Astrocyte (in vitro differentiated cells and primary cell): Measurements from ENCODE around the gene KDM5B. TPM values are rescaled to one million over a fixed set of nuclear protein-coding genes. Genes with fewer than 3 reads are reported as not detected.

Experiments used
- DNase-seq: peaks from one replicate; pipeline ENCODE4 v3.0.0-alpha.2; 2010; ENCODE audit warnings: low read depth
- FAIRE-seq: peaks from 2 replicates; lab custom pipeline; 2011; peaks lifted over from hg19 to GRCh38; lab: Jason Lieb, UNC
- H2AFZ ChIP-seq: 2 replicates; pipeline ENCODE4 v1.6.0; 2012; ENCODE audit warnings: low read depth, low read length, inconsistent platforms
- H3K27ac ChIP-seq: 2 replicates; pipeline ENCODE4 v1.5.1; 2011; ENCODE audit warnings: low read depth, low read length, inconsistent platforms
- H3K27me3 ChIP-seq: 2 replicates; pipeline ENCODE4 v1.6.0; 2011; ENCODE audit warnings: low read length, inconsistent platforms; ENCODE audit not compliant: insufficient read depth
- H3K36me3 ChIP-seq: 2 replicates; pipeline ENCODE4 v1.5.1; 2011; ENCODE audit warnings: low read length, inconsistent platforms; ENCODE audit not compliant: insufficient read depth
- H3K4me1 ChIP-seq: 2 replicates; pipeline ENCODE4 v1.5.1; 2011; ENCODE audit warnings: low read length, inconsistent platforms; ENCODE audit not compliant: insufficient read depth
- H3K4me2 ChIP-seq: 2 replicates; pipeline ENCODE4 v1.6.0; 2012; ENCODE audit warnings: low read length, inconsistent platforms
- H3K4me3 ChIP-seq: 2 replicates; pipeline ENCODE4 v1.5.1; 2011; ENCODE audit warnings: low read depth, mild to moderate bottlenecking, low read length, inconsistent platforms; ENCODE audit not compliant: insufficient read depth
- H3K79me2 ChIP-seq: 2 replicates; pipeline ENCODE4 v1.6.0; 2012; ENCODE audit warnings: mild to moderate bottlenecking, low read length, inconsistent platforms; ENCODE audit not compliant: insufficient read depth
- H3K9ac ChIP-seq: 2 replicates; pipeline ENCODE4 v1.6.0; 2012; ENCODE audit warnings: mild to moderate bottlenecking, low read length, inconsistent platforms
- H3K9me3 ChIP-seq: 2 replicates; pipeline ENCODE4 v1.5.1; 2012; ENCODE audit warnings: low read depth, mild to moderate bottlenecking, low read length, inconsistent platforms; ENCODE audit not compliant: insufficient read depth
- H4K20me1 ChIP-seq: 2 replicates; pipeline ENCODE4 v1.6.0; 2012; ENCODE audit warnings: low read length, inconsistent platforms; ENCODE audit not compliant: insufficient read depth
- H3K27ac Mint-ChIP-seq: one replicate; pipeline ENCODE4 v1.8.0; 2021; ENCODE audit warnings: mild to moderate bottlenecking, mixed read lengths; ENCODE audit not compliant: unreplicated experiment
- H3K27me3 Mint-ChIP-seq: one replicate; pipeline ENCODE4 v1.8.0; 2021; ENCODE audit warnings: low read depth, mixed read lengths; ENCODE audit not compliant: unreplicated experiment
- H3K36me3 Mint-ChIP-seq: one replicate; pipeline ENCODE4 v1.8.0; 2021; ENCODE audit warnings: low read depth, mixed read lengths; ENCODE audit not compliant: unreplicated experiment
- H3K4me1 Mint-ChIP-seq: one replicate; pipeline ENCODE4 v1.8.0; 2021; ENCODE audit warnings: low read depth, mixed read lengths; ENCODE audit not compliant: unreplicated experiment
- H3K4me3 Mint-ChIP-seq: one replicate; pipeline ENCODE4 v1.8.0; 2021; ENCODE audit warnings: mild to moderate bottlenecking, moderate library complexity, mixed read lengths; ENCODE audit not compliant: unreplicated experiment
- H3K9me3 Mint-ChIP-seq: one replicate; pipeline ENCODE4 v1.8.0; 2021; ENCODE audit warnings: mild to moderate bottlenecking, mixed read lengths; ENCODE audit not compliant: unreplicated experiment
- EZH2 ChIP-seq: IDR thresholded peaks from 2 replicates; pipeline ENCODE4 v1.6.1; 2012; ENCODE audit warnings: mild to moderate bottlenecking, low read length, inconsistent platforms; ENCODE audit not compliant: insufficient read depth
- total RNA-seq: library from RNA; stranded (reverse); gene quantifications from 2 replicates; pipeline ENCODE4 v1.2.1, GENCODE V29; 2021
- TF ChIP-seq, protein P1 (sequence below): IDR thresholded peaks from 2 replicates; pipeline ENCODE4 v1.5.1; 2011; ENCODE audit warnings: low read depth, mild to moderate bottlenecking, inconsistent platforms, low read length, moderate library complexity; ENCODE audit not compliant: insufficient read depth

KDM5B gene
- total RNA-seq, 1 donor from 2014 or later: 182 TPM

DNA sequence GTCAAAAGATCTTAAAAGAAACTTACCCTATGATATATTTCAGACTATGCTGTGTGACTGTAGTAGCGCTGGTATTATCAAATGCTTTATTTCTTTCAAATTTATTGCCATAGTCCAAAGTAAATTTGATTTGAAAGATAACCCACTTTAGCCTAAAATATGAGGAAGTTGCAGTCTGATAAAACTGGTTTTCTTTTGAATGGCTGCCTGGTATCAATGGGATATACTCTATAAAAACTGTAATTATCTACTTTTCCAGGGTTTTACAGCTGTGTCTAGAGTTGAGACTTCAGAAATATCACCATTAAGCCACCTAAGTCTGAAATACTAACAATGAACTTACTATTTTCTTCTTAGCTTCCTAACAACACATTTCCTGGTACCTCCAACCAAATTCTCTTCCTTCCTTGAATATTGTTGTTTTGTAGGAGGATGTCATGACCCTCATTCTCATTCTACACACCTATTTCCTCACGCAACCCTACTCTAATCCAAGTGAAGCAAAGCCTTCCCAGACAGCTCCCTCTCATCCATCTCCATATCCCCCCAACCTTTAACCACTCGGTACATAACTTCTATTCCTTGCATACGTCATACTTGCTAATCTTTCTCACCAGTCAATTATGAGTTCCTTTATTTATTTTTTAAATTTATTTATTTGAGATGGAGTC is 17.0 kb downstream of the KDM5B start:
- Histone ChIP-seq H2AFZ (no peak overlapping the region), H3K9ac (no peak overlapping the region), H3K4me1 (no peaks in the 10 kb centered on the region), H3K4me3 (no peak overlapping the region), H3K4me2 (no peak overlapping the region), H3K27me3 (no peaks in the 10 kb centered on the region), H3K27ac (no peak overlapping the region), H4K20me1 (peaks cover 100% of the 10 kb centered on the region), H3K79me2 (peaks cover 100% of the 10 kb centered on the region), H3K9me3 (no peaks in the 10 kb centered on the region), H3K36me3 (no peaks in the 10 kb centered on the region)
- H3K4me3 Mint-ChIP-seq: no peak overlapping the region
- no peaks in the 10 kb centered on the region for H3K9me3 Mint-ChIP-seq
- peaks cover 2% of the 10 kb centered on the region for H3K36me3 Mint-ChIP-seq
- TF ChIP-seq EZH2: no peak
- TF ChIP-seq, protein P1, sequence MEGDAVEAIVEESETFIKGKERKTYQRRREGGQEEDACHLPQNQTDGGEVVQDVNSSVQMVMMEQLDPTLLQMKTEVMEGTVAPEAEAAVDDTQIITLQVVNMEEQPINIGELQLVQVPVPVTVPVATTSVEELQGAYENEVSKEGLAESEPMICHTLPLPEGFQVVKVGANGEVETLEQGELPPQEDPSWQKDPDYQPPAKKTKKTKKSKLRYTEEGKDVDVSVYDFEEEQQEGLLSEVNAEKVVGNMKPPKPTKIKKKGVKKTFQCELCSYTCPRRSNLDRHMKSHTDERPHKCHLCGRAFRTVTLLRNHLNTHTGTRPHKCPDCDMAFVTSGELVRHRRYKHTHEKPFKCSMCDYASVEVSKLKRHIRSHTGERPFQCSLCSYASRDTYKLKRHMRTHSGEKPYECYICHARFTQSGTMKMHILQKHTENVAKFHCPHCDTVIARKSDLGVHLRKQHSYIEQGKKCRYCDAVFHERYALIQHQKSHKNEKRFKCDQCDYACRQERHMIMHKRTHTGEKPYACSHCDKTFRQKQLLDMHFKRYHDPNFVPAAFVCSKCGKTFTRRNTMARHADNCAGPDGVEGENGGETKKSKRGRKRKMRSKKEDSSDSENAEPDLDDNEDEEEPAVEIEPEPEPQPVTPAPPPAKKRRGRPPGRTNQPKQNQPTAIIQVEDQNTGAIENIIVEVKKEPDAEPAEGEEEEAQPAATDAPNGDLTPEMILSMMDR: no peak
- no peak for DNase-seq
- H3K27ac Mint-ChIP-seq: no peak overlapping the region
- H3K27me3 Mint-ChIP-seq: no peaks in the 10 kb centered on the region
- peaks cover 8% of the 10 kb centered on the region for H3K4me1 Mint-ChIP-seq
- FAIRE-seq: no peak

DNA sequence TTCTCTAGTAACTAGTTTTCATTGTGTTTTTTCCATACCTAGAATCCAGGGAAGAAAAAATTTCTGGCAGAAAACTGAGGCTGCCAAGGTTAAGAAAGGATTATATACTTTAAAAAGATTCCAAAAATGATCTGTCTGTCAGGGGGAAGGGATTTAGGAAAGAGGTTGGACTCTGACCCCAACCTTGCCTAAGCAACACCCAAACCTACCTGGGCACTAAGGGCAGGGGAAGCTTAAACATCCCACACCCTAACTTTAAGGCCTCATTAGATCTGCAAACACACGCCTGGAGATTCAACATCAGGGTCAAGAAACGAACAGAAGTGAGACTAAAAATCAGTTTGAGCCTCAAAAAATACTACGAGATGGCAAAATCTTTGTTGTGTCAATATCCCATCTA is 19.4 kb downstream of the KDM5B start:
- Histone ChIP-seq H4K20me1 (peaks cover 100% of the 10 kb centered on the region), H3K4me2 (no peak overlapping the region), H3K79me2 (peaks cover 100% of the 10 kb centered on the region), H3K27me3 (no peaks in the 10 kb centered on the region), H3K9me3 (no peaks in the 10 kb centered on the region), H3K4me1 (no peaks in the 10 kb centered on the region), H2AFZ (no peak overlapping the region), H3K9ac (no peak overlapping the region), H3K36me3 (no peaks in the 10 kb centered on the region), H3K4me3 (no peak overlapping the region), H3K27ac (no peak overlapping the region)
- H3K4me1 Mint-ChIP-seq: peaks cover 4% of the 10 kb centered on the region
- TF ChIP-seq EZH2: no peak
- TF ChIP-seq, protein P1: no peak
- peaks cover 2% of the 10 kb centered on the region for H3K36me3 Mint-ChIP-seq
- H3K4me3 Mint-ChIP-seq: no peak overlapping the region
- no peak overlapping the region for H3K27ac Mint-ChIP-seq
- DNase-seq: no peak
- FAIRE-seq: no peak
- no peaks in the 10 kb centered on the region for H3K9me3 Mint-ChIP-seq
- no peaks in the 10 kb centered on the region for H3K27me3 Mint-ChIP-seq

DNA sequence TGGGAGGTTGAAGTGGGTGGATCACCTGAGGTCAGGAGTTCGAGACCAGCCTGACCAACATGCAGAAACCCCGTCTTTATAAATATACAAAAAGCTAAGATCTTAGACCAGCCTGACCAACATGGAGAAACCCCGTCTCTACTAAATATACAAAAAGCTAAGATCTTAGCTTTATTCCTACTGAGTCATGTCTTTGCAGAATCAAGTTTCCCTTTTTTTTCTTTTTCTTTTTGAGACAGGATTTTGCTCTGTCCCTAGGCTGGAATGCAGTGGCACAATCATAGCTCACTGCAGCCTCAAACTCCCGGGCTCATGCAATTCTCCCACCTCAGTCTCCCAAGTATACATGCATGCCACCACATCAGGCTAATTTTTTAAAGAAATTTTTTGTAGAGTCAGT is 21.4 kb downstream of the KDM5B start:
- no peaks in the 10 kb centered on the region for H3K27me3 Mint-ChIP-seq
- no peak overlapping the region for H3K9ac ChIP-seq
- H3K4me2 ChIP-seq: no peak overlapping the region
- peaks cover 98% of the 10 kb centered on the region for H3K79me2 ChIP-seq
- FAIRE-seq (no peak), DNase-seq (no peak)
- H4K20me1 ChIP-seq: peaks cover 100% of the 10 kb centered on the region
- H3K27ac ChIP-seq: no peak overlapping the region
- no peaks in the 10 kb centered on the region for H3K9me3 ChIP-seq
- H3K4me3 ChIP-seq: no peak overlapping the region
- H3K4me1 ChIP-seq: no peaks in the 10 kb centered on the region
- H3K27ac Mint-ChIP-seq: no peak overlapping the region
- H3K9me3 Mint-ChIP-seq: no peaks in the 10 kb centered on the region
- peaks cover 2% of the 10 kb centered on the region for H3K36me3 Mint-ChIP-seq
- no peak for TF ChIP-seq EZH2
- H3K4me3 Mint-ChIP-seq: no peak overlapping the region
- H3K36me3 ChIP-seq: no peaks in the 10 kb centered on the region
- no peak overlapping the region for H2AFZ ChIP-seq
- no peaks in the 10 kb centered on the region for H3K27me3 ChIP-seq
- peaks cover 4% of the 10 kb centered on the region for H3K4me1 Mint-ChIP-seq
